Tibial artery (tissue), 4 donors: Measurements from ENCODE around the gene PRKG1.
A peak's percentile ranks its signal among the peaks of the same experiment; 100 is the strongest.

ENCODE experiments used
- DNase-seq, 2 donors: peaks; one replicate each; pipeline ENCODE4 v3.0.0-alpha.2; 2019
- H3K27ac ChIP-seq, 2 donors: fragments of 200-600 bp; sonication (generic) in 1 of 2; 1 replicate in 1 of 2; 2 replicates in 1 of 2; pipeline ENCODE4 v1.5.1; 2018 to 2019; ENCODE audit warnings: mild to moderate bottlenecking in 1 of 2
- H3K27me3 ChIP-seq, 2 donors: fragments of 200-600 bp; sonication (generic) in 1 of 2; one replicate each; pipeline versions ENCODE4 v1.5.1 to v1.6.0; 2016 to 2019
- H3K36me3 ChIP-seq, 3 donors: fragments of 200-600 bp; sonication (generic) in 2 of 3; one replicate each; pipeline ENCODE4 v1.5.1; 2016 to 2019; ENCODE audit warnings: mild to moderate bottlenecking in 2 of 3
- H3K4me1 ChIP-seq, 4 donors: fragments of 200-600 bp; sonication (generic) in 2 of 4; 1 replicate in 3 of 4; 2 replicates in 1 of 4; pipeline ENCODE4 v1.5.1; 2016 to 2019
- H3K4me3 ChIP-seq, 2 donors: fragments of 200-600 bp; sonication (generic) in 1 of 2; 1 replicate in 1 of 2; 2 replicates in 1 of 2; pipeline ENCODE4 v1.5.1; 2018 to 2019; ENCODE audit warnings: mild to moderate bottlenecking in 2 of 2
- H3K9me3 ChIP-seq, 3 donors: fragments of 200-600 bp; sonication (generic) in 1 of 3; one replicate each; pipeline ENCODE4 v1.5.1; 2016 to 2019
- intact Hi-C: fragments of 100-400 bp; cut with DNase I; formaldehyde crosslinking; loops from one replicate; pipeline ENCODE4 v1.15.0; 2023; ENCODE audit warnings: low total_unique reads
- TF ChIP-seq, protein P1 (sequence below), 2 experiments: fragments of 200-600 bp in 1 of 2; fragments of 450-650 bp in 1 of 2; IDR thresholded peaks; one replicate each; pipeline ENCODE4 v1.5.1; 2017 to 2019; ENCODE audit warnings: antibody characterized with exemption in 2 of 2, mild to moderate bottlenecking in 1 of 2, moderate library complexity in 1 of 2

Gene PRKG1

GRCh38 chr10:51079766-51080165 is 5.5 kb downstream of the PRKG1 start:
- peak overlapping the region; percentile 54 to 92 for H3K27ac ChIP-seq

DNA sequence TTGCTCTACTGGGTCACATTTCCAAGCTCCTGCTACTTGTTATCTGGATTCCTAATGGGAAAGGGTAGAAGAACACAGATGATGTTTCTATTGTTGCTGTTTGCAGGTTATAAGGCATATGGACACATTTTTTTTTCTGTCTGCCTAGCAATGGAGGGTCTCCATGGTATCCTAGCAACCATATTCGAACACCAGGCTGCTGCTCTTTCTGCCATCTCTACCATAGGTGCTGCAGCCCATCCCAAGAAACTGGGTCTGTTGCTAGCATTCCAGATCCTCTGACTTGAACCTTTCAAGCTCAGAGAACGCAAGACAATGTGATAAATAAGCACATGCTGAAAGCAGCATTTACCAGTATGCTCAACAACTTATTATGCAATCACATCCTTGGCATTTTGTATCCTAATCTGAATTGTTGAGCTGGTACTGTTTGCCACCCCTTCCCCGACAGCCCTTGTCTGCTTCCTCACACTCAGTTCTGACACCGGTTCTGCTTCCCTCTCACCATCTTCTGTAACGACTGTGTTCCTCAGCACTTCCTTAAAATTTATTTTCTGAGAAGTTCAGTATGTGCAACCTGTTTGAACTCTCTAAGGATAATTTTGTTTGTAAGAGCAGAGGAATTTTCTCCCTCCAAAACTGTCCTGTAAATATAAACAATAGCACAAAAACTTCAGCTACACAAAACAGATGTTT is 6.2 kb downstream of the PRKG1 start:
- TF ChIP-seq, protein P1, sequence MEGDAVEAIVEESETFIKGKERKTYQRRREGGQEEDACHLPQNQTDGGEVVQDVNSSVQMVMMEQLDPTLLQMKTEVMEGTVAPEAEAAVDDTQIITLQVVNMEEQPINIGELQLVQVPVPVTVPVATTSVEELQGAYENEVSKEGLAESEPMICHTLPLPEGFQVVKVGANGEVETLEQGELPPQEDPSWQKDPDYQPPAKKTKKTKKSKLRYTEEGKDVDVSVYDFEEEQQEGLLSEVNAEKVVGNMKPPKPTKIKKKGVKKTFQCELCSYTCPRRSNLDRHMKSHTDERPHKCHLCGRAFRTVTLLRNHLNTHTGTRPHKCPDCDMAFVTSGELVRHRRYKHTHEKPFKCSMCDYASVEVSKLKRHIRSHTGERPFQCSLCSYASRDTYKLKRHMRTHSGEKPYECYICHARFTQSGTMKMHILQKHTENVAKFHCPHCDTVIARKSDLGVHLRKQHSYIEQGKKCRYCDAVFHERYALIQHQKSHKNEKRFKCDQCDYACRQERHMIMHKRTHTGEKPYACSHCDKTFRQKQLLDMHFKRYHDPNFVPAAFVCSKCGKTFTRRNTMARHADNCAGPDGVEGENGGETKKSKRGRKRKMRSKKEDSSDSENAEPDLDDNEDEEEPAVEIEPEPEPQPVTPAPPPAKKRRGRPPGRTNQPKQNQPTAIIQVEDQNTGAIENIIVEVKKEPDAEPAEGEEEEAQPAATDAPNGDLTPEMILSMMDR (IDR thresholded peaks at IDR 0.05) = no peak
- Histone ChIP-seq H3K36me3 (no peaks in the 10 kb centered on the region), H3K4me1 (peaks cover 0 to 81% (median 22%) of the 10 kb centered on the region in 4 donors), H3K9me3 (no peaks in the 10 kb centered on the region), H3K27ac (peak overlapping the region; percentile 54 to 92), H3K27me3 (no peaks in the 10 kb centered on the region), H3K4me3 (peak overlapping the region; percentile 5 to 20)
- no peak for DNase-seq
- intact Hi-C loops = no loop called here

More at GRCh38 chr10:51079766-51080165, 5.5 kb downstream of the PRKG1 start:
- no peaks in the 10 kb centered on the region for H3K27me3 ChIP-seq
- DNase-seq = no peak
- H3K4me1 ChIP-seq = peaks cover 0 to 74% (median 22%) of the 10 kb centered on the region in 4 donors
- TF ChIP-seq, protein P1 (IDR thresholded peaks at IDR 0.05) = no peak
- no peaks in the 10 kb centered on the region for H3K9me3 ChIP-seq
- H3K36me3 ChIP-seq = no peaks in the 10 kb centered on the region
- intact Hi-C loops = loop anchor here (10.0 kb wide), 1 partner anchor 345 kb away; no protein-coding TSS in a partner anchor
- H3K4me3 ChIP-seq = peak overlapping the region; percentile 10 to 20

GRCh38 chr10:51082857-51083256 is 8.6 kb downstream of the PRKG1 start:
- no peak for DNase-seq
- H3K9me3 ChIP-seq = no peaks in the 10 kb centered on the region
- H3K36me3 ChIP-seq = no peaks in the 10 kb centered on the region
- H3K4me1 ChIP-seq = peaks cover 0 to 100% (median 22%) of the 10 kb centered on the region in 4 donors
- TF ChIP-seq, protein P1 (IDR thresholded peaks at IDR 0.05) = no peak
- H3K4me3 ChIP-seq = peak overlapping the region; percentile 15 to 29
- H3K27ac ChIP-seq = peak overlapping the region; percentile 67 to 80
- intact Hi-C loops = no loop called here
- H3K27me3 ChIP-seq = no peaks in the 10 kb centered on the region

- no peaks in the 10 kb centered on the region for H3K9me3 ChIP-seq
- no peak for DNase-seq
- H3K4me1 ChIP-seq = peaks cover 0 to 96% (median 22%) of the 10 kb centered on the region in 4 donors
- no peaks in the 10 kb centered on the region for H3K27me3 ChIP-seq
- TF ChIP-seq, protein P1 (IDR thresholded peaks at IDR 0.05) = no peak
- H3K4me3 ChIP-seq = peak overlapping the region; percentile 15 to 29
- intact Hi-C loops = no loop called here
- no peaks in the 10 kb centered on the region for H3K36me3 ChIP-seq
- H3K27ac ChIP-seq = peak overlapping the region; percentile 67 to 80
These were observed 9.1 kb downstream of the PRKG1 start for GRCh38 chr10:51083356-51083853.

DNA sequence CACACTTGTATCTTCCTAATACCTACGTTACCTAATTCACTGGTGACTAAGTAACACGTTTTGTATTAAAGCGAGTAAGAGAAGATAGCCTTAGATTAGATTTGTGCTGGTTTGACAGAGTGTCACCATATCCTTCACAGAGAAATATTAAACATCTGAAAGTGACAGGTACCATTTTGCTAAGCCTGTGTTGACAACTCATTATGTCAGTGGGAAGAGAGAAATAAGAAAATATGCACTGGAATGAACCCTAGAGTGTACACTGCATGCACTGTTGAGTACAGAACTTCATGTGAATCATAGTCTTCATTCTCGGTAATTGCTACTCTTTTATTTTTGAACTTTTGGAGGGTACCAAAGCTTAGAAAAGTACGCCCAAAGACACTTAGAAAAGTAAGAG is 10.9 kb downstream of the PRKG1 start:
- intact Hi-C loops = no loop called here
- no peak for DNase-seq
- Histone ChIP-seq H3K27me3 (no peaks in the 10 kb centered on the region), H3K4me3 (no peak overlapping the region), H3K4me1 (peaks cover 0 to 82% (median 18%) of the 10 kb centered on the region in 4 donors), H3K27ac (peak overlapping the region in 1 of 2 donors; percentile 80), H3K36me3 (no peaks in the 10 kb centered on the region), H3K9me3 (no peaks in the 10 kb centered on the region)
- TF ChIP-seq, protein P1 (IDR thresholded peaks at IDR 0.05) = no peak
